ENCODE results near the gene VARS1.
A peak's percentile ranks its signal among the peaks of the same experiment; 100 is the strongest.
"Not testable (repeated sequence)": the region's sequence is repeated elsewhere in the genome, so short reads cannot be mapped to it uniquely, and the experiment has no call there.

Gene VARS1

GRCh38 chr6:31822036-31822821 lies 26.7 kb upstream of the VARS1 start:
- DNase-seq (ENCODE audit: low read depth): no peak

DNA sequence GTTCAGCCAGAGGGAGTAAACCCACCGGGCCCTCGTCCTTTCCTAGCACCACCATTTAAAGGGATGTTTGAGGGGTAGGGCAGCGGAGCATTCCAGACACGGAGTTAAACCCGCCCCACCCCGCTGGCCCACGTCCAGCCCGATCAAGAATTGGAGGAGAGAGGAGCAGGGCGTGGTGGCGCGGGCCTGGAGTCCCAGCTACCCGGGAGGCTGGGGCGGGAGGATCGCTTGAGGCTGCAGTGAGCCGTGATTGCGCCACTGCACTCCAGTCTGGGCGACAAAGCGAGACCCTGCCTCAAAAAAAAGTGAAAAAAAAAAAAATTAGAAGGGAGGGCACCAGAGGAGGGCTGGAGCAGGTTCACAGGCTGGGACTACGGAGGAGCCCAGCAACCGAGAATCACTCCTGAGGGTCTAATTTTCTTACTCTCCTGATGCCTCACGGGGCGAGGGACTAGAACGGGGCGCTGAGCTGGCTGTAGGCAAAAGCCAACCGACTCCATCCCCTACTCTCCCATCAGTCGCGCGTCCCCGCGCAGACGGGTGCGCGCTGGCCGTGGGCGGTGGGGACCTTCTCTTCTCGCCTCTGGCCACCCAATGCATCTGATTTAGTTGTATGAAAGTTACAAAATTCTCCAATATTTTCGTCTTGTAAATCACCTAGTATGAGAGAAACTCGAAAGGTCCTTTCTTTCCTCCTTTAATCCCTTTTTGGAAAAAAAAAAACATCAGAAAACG lies 25.9 kb upstream of the VARS1 start:
- DNase-seq (ENCODE audit: low read depth): no peak

DNA sequence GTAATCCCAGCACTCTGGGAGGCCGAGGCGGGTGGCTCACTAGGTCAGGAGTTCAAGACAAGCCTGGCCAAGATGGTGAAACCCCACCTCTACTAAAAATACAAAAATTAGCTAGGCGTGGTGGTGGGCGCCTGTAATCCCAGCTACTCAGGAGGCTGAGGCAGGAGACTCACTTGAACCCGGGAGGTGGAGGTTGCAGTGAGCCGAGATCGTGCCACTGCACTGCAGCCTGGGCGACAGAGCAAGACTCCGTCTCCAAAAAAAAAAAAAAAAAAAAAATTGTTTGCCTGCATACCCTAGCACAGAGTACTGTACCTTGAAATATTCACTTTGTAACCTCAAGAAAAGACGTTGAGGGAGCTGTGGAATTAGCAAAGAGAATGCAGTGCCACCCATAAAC lies 24.8 kb upstream of the VARS1 start:
- DNase-seq (ENCODE audit: low read depth): not testable (repeated sequence)

GRCh38 chr6:31819871-31820299 lies 24.3 kb upstream of the VARS1 start:
- no peak for DNase-seq (ENCODE audit: low read depth)

GRCh38 chr6:31817929-31818511 lies 22.5 kb upstream of the VARS1 start:
- DNase-seq (ENCODE audit: low read depth): not testable (repeated sequence)

DNA sequence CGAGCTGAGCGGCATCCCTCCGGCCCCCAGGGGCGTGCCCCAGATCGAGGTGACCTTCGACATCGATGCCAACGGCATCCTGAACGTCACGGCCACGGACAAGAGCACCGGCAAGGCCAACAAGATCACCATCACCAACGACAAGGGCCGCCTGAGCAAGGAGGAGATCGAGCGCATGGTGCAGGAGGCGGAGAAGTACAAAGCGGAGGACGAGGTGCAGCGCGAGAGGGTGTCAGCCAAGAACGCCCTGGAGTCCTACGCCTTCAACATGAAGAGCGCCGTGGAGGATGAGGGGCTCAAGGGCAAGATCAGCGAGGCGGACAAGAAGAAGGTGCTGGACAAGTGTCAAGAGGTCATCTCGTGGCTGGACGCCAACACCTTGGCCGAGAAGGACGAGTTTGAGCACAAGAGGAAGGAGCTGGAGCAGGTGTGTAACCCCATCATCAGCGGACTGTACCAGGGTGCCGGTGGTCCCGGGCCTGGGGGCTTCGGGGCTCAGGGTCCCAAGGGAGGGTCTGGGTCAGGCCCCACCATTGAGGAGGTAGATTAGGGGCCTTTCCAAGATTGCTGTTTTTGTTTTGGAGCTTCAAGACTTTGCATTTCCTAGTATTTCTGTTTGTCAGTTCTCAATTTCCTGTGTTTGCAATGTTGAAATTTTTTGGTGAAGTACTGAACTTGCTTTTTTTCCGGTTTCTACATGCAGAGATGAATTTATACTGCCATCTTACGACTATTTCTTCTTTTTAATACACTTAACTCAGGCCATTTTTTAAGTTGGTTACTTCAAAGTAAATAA lies 21.8 kb upstream of the VARS1 start:
- DNase-seq (ENCODE audit: low read depth): not testable (repeated sequence)

GRCh38 chr6:31815025-31815838 lies 19.7 kb upstream of the VARS1 start, which contains the start of the genes HSPA1A and HSPA1L:
HSPA1A (plus strand) TSS chr6:31815543; CDS start chr6:31815757, 214 bp downstream.
HSPA1L (minus strand) TSS chr6:31815283; CDS start chr6:31811972, 3,311 bp downstream.
- peak; percentile 81 for DNase-seq (ENCODE audit: low read depth)

DNA sequence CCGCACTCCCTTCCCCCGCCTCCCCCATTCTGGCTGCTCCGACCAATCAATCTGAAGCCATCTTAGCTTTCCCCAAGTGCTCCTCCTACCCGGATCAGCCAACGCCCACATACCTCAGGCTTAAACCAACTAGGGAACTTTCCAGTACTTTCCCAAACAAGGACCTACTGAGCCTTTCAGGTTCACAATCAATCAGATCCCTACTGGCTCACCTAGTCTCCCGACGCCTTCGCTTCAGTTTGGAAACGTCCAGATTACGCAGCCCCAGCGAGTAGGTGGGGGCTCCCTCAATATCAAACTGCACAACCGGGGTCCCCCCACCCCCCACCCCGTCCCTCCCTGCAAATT lies 19.1 kb upstream of the VARS1 start:
- peak; percentile 94 for DNase-seq (ENCODE audit: low read depth)

- DNase-seq (ENCODE audit: low read depth): no peak
Observed at GRCh38 chr6:31813465-31813849, 17.9 kb upstream of the VARS1 start.

DNA sequence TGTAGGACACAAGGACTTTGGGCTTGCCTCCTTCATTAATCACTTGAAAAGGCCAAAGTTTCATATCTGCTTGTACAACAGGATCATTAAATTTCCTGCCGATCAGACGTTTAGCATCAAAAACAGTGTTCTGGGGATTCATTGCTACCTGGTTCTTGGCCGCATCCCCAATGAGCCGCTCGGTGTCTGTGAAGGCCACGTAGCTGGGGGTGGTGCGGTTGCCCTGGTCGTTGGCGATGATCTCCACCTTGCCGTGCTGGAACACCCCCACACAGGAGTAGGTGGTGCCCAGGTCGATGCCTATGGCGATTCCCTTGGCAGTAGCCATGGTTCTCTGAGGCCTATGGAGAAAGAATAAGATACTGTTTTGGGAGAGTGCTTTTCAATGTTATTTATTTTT lies 16.1 kb upstream of the VARS1 start:
- DNase-seq (ENCODE audit: low read depth): no peak

- DNase-seq (ENCODE audit: low read depth): not testable (repeated sequence)
Observed at GRCh38 chr6:31808599-31808998, 13.0 kb upstream of the VARS1 start.

DNA sequence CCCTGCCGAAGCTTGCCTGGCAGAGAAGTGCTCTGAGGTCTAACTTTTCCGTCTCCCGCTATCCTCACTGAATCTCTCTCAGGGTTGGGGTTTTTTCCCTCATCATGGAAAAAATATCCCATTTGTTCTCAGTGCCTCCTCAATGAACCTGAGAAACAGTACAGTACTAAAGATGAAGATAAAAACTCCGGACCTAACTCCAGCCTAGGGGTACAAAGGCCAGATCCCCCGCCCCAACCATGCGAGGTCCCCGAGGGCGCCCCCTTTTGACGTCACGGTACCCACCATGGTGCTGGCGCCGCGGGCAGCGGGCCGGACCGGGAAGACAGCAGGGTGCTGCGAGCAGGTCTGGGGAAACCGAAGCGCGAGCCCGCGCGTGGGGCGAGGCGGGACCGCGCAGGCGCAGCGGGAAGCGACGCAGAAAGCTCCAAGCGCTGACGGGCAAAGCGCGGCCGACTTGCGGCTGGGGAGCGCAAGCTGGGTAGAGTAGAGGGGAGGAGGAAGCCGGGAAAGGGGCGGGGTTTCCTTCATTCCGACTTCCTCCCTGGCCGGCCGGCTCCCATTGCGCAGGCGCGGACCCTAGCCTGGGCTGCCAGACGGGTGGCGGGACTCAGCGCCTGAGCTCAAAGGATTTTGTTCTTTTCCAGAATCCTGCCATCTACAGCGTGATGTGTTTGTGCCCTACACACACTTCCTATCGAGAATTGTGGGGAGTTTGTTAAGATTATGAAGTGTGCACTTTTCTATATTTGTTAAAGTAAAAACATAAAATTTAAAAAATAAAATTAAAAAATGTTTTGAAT lies 11.1 kb upstream of the VARS1 start, which contains the start of gene LSM2:
TSS of gene LSM2 (minus strand) at position 497 of the 803 bp plus-strand sequence. CDS start at position 288, 209 bp downstream.
- DNase-seq (ENCODE audit: low read depth): peak; percentile 72

DNA sequence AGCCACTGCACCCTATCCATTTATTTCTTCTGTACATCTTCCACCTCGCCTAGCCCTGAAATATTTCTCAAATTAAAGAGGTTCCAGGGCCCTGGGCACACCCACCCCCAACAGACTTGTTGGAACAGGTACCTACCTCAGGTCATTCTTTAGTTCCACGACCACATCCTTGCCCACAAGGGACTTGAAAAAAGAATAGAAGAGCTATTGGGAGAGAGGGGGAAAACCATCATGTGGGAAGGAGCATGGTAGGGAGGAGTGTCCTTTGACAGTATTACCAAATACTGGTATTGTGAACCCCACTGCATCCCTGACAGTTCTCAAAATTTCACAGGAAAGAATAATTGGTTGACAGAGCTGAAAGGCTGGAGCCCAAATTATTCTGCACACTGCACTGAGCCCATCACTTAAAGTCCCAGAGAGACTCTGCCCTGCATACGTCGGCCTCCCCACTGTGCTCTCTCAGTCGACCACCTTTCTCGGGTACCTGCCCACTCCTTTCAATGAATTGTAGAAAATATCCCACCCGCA lies 10.5 kb upstream of the VARS1 start:
- no peak for DNase-seq (ENCODE audit: low read depth)

- DNase-seq (ENCODE audit: low read depth): not testable (repeated sequence)
Observed at GRCh38 chr6:31801031-31801927, 5.7 kb upstream of the VARS1 start.

- DNase-seq (ENCODE audit: low read depth): no peak
Observed at GRCh38 chr6:31799781-31800180, 4.2 kb upstream of the VARS1 start.

- no peak for DNase-seq (ENCODE audit: low read depth)
Observed at GRCh38 chr6:31797588-31797987, 2.0 kb upstream of the VARS1 start.

DNA sequence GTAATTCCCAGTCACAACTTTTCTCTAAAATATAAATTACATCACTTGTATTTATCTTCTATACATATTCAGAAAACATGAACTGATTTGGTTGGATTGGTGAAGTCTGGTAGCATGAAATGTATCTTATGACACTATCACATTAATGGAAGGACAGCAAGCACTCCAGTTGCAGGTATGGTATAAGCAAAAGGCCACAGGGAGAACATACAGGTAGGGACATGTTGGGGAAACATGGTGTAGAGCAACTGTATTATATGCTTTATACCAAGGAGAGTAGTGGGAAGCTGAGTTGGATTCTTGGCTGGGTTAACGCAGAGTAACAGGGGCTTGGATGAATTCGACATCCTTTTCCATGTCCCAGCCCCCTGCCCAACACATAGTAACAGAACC lies 1.4 kb upstream of the VARS1 start:
- DNase-seq (ENCODE audit: low read depth): no peak

DNA sequence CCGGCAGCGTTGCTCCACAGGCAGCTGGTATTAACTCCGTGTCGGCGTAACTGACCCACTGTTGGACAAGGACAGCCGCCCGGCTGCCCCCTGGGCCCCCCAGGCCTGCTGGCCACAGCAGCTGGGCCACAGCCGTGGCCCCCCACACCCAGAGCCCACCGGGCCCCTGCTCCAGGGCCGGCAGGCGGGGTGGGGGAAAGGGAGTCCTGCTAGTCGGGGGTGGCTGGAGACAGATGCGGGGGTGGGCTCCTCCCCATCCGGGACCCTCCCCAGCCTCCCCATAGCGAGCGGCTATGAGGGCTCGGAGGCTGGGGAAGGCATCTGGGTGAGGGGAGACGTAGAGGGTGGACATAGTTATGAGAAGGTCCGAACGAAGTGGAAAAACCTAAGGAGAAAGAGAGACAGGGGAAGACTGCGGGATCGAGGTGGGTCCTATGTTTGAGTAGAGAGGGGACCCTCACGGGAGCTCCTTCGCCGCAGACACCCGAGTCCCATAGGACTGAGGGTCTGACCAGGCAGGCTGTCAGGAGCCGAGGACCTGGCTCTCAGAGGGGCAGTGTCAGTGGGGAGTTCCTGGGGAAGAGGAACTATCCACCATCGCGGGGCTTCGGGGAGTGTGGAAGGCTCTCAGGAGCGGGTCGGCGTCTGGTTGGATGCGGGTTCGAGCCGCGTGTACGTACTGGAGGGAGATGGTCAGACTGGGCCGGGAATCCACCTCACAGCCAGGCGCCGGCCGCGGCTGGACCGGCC lies 511 bp downstream of the VARS1 start:
- no peak for DNase-seq (ENCODE audit: low read depth)

Data from GM04503 (cell line).